Endothelial cell (in vitro differentiated cells): ENCODE measurements around the gene TUBB3. TPM values are rescaled to one million over a fixed set of nuclear protein-coding genes. Genes with fewer than 3 reads are reported as not detected.

Source experiments
- DNase-seq: peaks from one replicate; pipeline ENCODE4 v3.0.0; 2021; ENCODE audit warnings: low spot score
- H3K27ac Mint-ChIP-seq: one replicate; pipeline ENCODE4 v1.8.0; 2021; ENCODE audit warnings: mixed read lengths, inconsistent platforms; ENCODE audit not compliant: unreplicated experiment
- H3K27me3 Mint-ChIP-seq: one replicate; pipeline ENCODE4 v1.8.0; 2021; ENCODE audit warnings: mild to moderate bottlenecking, moderate library complexity, mixed read lengths, inconsistent platforms; ENCODE audit not compliant: unreplicated experiment
- H3K36me3 Mint-ChIP-seq: one replicate; pipeline ENCODE4 v1.8.0; 2021; ENCODE audit warnings: mild to moderate bottlenecking, low read depth, mixed read lengths, inconsistent platforms; ENCODE audit not compliant: unreplicated experiment
- H3K4me1 Mint-ChIP-seq: one replicate; pipeline ENCODE4 v1.8.0; 2021; ENCODE audit warnings: mild to moderate bottlenecking, mixed read lengths, inconsistent platforms; ENCODE audit not compliant: unreplicated experiment
- H3K4me3 Mint-ChIP-seq: one replicate; pipeline ENCODE4 v1.8.0; 2021; ENCODE audit warnings: mild to moderate bottlenecking, mixed read lengths, inconsistent platforms; ENCODE audit not compliant: unreplicated experiment
- H3K9me3 Mint-ChIP-seq: one replicate; pipeline ENCODE4 v1.8.0; 2021; ENCODE audit warnings: mixed read lengths, inconsistent platforms; ENCODE audit not compliant: unreplicated experiment
- CTCF ChIP-seq: fragments of 200-600 bp; sonication (generic); IDR thresholded peaks from one replicate; pipeline ENCODE4 v1.5.0; 2021; ENCODE audit warnings: antibody characterized with exemption; ENCODE audit not compliant: unreplicated experiment
- total RNA-seq: library from RNA; stranded (reverse); fragmentation: NEBNext Ultra II Directional; extraction: Animal tissue kit (Norgen Biotek cat#: 25700); gene quantifications from one replicate; pipeline ENCODE4 v1.2.1, GENCODE V29; 2021; ENCODE audit not compliant: unreplicated experiment

The TUBB3 gene
- total RNA-seq, 1 donor from 2014 or later = 95.7 TPM

- Mint-ChIP-seq H3K36me3 (peaks cover 17% of the 10 kb centered on the region), H3K4me1 (peaks cover 34% of the 10 kb centered on the region), H3K4me3 (peak overlapping the region; percentile 52), H3K27ac (peak overlapping the region; percentile 45), H3K9me3 (no peaks in the 10 kb centered on the region), H3K27me3 (peaks cover 7% of the 10 kb centered on the region)
- no peak for DNase-seq
- TF ChIP-seq CTCF = no peak
Measured at GRCh38 chr16:89973654-89974335, 50.7 kb downstream of the TUBB3 start.

- TF ChIP-seq CTCF = no peak
- H3K36me3 Mint-ChIP-seq = peaks cover 19% of the 10 kb centered on the region
- no peak for DNase-seq
- H3K27me3 Mint-ChIP-seq = peaks cover 7% of the 10 kb centered on the region
- H3K27ac Mint-ChIP-seq = peak overlapping the region; percentile 10
- no peaks in the 10 kb centered on the region for H3K9me3 Mint-ChIP-seq
- H3K4me1 Mint-ChIP-seq = peaks cover 34% of the 10 kb centered on the region
- peak overlapping the region; percentile 29 for H3K4me3 Mint-ChIP-seq
Measured at GRCh38 chr16:89974870-89975269, 51.7 kb downstream of the TUBB3 start.

- no peak for TF ChIP-seq CTCF
- Mint-ChIP-seq H3K27me3 (peaks cover 1% of the 10 kb centered on the region), H3K4me1 (peaks cover under 1% of the 10 kb centered on the region), H3K9me3 (no peaks in the 10 kb centered on the region), H3K4me3 (no peak overlapping the region), H3K27ac (no peak overlapping the region), H3K36me3 (peaks cover 27% of the 10 kb centered on the region)
- DNase-seq = no peak
Measured at GRCh38 chr16:89981414-89981813, 58.3 kb downstream of the TUBB3 start.

- H3K36me3 Mint-ChIP-seq = peaks cover 34% of the 10 kb centered on the region
- no peaks in the 10 kb centered on the region for H3K9me3 Mint-ChIP-seq
- TF ChIP-seq CTCF = no peak
- H3K4me3 Mint-ChIP-seq = no peak overlapping the region
- H3K27me3 Mint-ChIP-seq = peaks cover 1% of the 10 kb centered on the region
- no peak overlapping the region for H3K27ac Mint-ChIP-seq
- H3K4me1 Mint-ChIP-seq = peaks cover 7% of the 10 kb centered on the region
- no peak for DNase-seq
Measured at GRCh38 chr16:89982318-89982717, 59.2 kb downstream of the TUBB3 start.

- Mint-ChIP-seq H3K27me3 (peaks cover 1% of the 10 kb centered on the region), H3K9me3 (no peaks in the 10 kb centered on the region), H3K4me1 (peaks cover 7% of the 10 kb centered on the region), H3K36me3 (peaks cover 34% of the 10 kb centered on the region), H3K4me3 (no peak overlapping the region), H3K27ac (no peak overlapping the region)
- no peak for DNase-seq
- no peak for TF ChIP-seq CTCF
Measured at GRCh38 chr16:89983536-89983935, 60.4 kb downstream of the TUBB3 start.
